GM12872 (cell line): Measurements from ENCODE around the gene EIF3L.

Source experiments
- CTCF ChIP-seq: IDR thresholded peaks from 3 replicates; pipeline ENCODE4 v1.5.1; 2011; ENCODE audit warnings: low read depth, mild to moderate bottlenecking, low read length, moderate library complexity; ENCODE audit not compliant: insufficient read depth

EIF3L gene

GRCh38 chr22:37894939-37895670 lies 45.9 kb downstream of the EIF3L start:
- TF ChIP-seq CTCF: no peak

DNA sequence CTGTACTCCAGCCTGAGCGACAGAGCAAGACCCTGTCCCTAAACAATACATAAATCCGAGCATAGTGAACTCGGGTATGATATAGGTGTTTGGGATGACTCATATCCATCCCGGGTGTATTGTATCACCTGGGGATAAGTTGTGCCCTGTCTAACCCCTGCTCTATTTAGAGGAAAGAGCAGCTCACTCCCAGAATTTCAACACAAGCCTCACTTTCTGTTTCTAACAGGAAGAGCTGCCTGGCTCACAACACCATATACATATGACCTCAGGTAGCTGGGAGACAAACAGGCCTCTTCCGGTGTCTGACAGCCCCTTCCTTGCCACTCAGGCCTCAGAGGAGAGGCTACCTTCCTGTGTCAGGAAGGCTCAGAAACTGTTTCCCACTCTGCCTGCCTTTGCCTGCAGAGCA lies 47.0 kb downstream of the EIF3L start:
- TF ChIP-seq CTCF: no peak

GRCh38 chr22:37896939-37897338 lies 47.7 kb downstream of the EIF3L start:
- no peak for TF ChIP-seq CTCF

DNA sequence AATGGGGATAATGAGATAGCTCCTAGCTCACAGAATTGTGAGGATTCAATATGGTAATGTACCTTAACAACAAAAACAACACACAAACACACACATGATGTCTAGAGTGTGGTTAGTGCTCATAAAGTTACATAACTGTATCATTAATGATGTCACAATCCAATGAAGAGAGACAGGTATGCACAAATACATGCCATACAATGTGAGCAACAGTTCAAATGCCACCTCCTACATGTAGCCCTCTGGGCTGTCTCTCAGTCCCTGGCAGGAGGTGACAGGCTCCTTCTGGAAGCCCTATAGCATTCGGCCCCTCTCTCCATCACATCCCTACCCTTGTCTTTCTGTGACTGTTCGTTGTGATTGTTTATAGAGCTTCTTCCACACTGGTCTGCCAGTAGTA lies 48.6 kb downstream of the EIF3L start:
- no peak for TF ChIP-seq CTCF

GRCh38 chr22:37898441-37899181 lies 49.4 kb downstream of the EIF3L start:
- TF ChIP-seq CTCF: no peak

DNA sequence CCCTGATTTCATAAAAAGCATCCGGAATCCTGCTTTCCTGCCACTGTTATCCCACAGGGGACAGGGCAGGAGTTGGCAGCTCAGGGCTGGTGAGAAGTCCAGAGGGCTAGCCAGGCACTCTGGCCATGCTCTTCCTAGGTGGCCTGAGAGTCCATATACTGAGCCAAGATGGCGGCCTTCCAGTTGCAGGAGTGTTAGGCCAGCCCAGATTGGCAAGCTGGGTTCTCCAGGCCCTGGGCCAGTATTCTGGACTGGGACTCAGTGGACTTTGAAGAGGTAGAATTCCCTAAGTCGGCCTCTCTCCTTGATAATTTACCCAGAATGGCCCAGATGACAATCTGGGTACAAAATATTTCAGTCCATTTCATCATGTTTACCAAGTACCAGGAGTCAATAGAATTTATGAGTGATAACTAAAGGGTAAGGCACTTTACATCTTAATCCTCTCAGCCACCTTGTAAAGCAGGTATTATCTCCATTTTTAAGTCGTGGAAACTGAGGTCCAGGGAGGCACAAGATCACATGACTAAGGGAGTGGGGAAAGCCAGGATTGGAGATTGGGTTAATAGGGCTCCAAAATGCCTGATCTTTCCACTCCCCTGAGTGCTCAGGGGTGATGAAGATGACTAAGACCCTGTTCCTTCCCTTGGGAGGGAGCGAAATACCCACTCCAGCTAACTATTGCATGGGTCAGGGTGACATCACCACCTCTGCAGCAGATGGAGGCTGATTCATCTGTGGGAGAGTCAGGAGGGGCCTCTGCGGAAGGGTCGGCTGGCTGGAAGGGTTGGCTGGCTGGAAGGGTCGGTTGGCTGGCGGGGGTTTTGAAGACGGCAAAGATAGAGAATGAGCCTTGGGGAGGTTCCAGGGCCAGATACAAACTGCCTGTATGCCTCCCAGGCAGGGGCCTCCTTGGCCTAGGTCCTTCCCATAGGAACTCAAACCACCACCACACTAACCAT lies 55.6 kb downstream of the EIF3L start:
- no peak for TF ChIP-seq CTCF
